ENCODE measurements around the gene VRK3. TPM values are rescaled to one million over a fixed set of nuclear protein-coding genes. Genes with fewer than 3 reads are reported as not detected.

Gene VRK3
- total RNA-seq, 4 donors from 2014 or later, result 14.4 to 43.0 (median 27.6) TPM

- TF ChIP-seq CTCF (IDR thresholded peaks at IDR 0.05), result no peak
- ATAC-seq (ENCODE audit: low FRiP score) (no peak), DNase-seq (ENCODE audit: low spot score) (no peak)
Observed at GRCh38 chr19:49954933-49955332, 70.2 kb downstream of the VRK3 start.

GRCh38 chr19:49954092-49954829, 70.9 kb downstream of the VRK3 start:
- no peak for TF ChIP-seq CTCF (IDR thresholded peaks at IDR 0.05)
- ATAC-seq (ENCODE audit: low FRiP score), result peak; percentile 74

GRCh38 chr19:49953416-49953815, 71.8 kb downstream of the VRK3 start:
- no peak for ATAC-seq (ENCODE audit: low FRiP score)
- TF ChIP-seq CTCF (IDR thresholded peaks at IDR 0.05), result no peak
- no peak for DNase-seq (ENCODE audit: low spot score)

More at GRCh38 chr19:49954092-49954829, 70.9 kb downstream of the VRK3 start:
- no peak for DNase-seq (ENCODE audit: low spot score)

- no peak for TF ChIP-seq CTCF (IDR thresholded peaks at IDR 0.05)
- ATAC-seq (ENCODE audit: low FRiP score) (no peak), DNase-seq (ENCODE audit: low spot score) (no peak)
Observed at GRCh38 chr19:49952906-49953305, 72.3 kb downstream of the VRK3 start.

- DNase-seq (ENCODE audit: low spot score) (no peak), ATAC-seq (ENCODE audit: low FRiP score) (no peak)
- no peak for TF ChIP-seq CTCF (IDR thresholded peaks at IDR 0.05)
Observed at GRCh38 chr19:49952479-49952836, 72.7 kb downstream of the VRK3 start.

GRCh38 chr19:49951806-49952478, 73.2 kb downstream of the VRK3 start:
- ATAC-seq (ENCODE audit: low FRiP score) (no peak), DNase-seq (ENCODE audit: low spot score) (no peak)
- no peak for TF ChIP-seq CTCF (IDR thresholded peaks at IDR 0.05)
